Testis (tissue), 3 donors: Measurements from ENCODE around the gene CAPN3. TPM values are rescaled to one million over a fixed set of nuclear protein-coding genes. Genes with fewer than 3 reads are reported as not detected.

Source experiments
- DNase-seq: peaks from one replicate; pipeline ENCODE4 v3.0.0-alpha.2; 2019
- H3K27ac ChIP-seq, 2 donors: fragments of 200-600 bp; sonication (generic); one replicate each; pipeline ENCODE4 v1.5.1; 2019
- H3K27me3 ChIP-seq: fragments of 200-600 bp; sonication (generic); one replicate; pipeline ENCODE4 v1.5.1; 2019
- H3K36me3 ChIP-seq: fragments of 200-600 bp; sonication (generic); one replicate; pipeline ENCODE4 v1.5.1; 2017; ENCODE audit warnings: low read depth; ENCODE audit errors: missing control alignments
- H3K4me1 ChIP-seq: fragments of 200-600 bp; sonication (generic); one replicate; pipeline ENCODE4 v1.5.1; 2019
- H3K4me3 ChIP-seq, 2 donors: fragments of 200-600 bp; sonication (generic); one replicate each; pipeline ENCODE4 v1.5.1; 2017 to 2019
- H3K9me3 ChIP-seq: fragments of 200-600 bp; sonication (generic); one replicate; pipeline ENCODE4 v1.5.1; 2017
- CTCF ChIP-seq, 3 experiments: fragments of 450-650 bp in 2 of 3; fragments of 200-600 bp in 1 of 3; sonication (generic) in 1 of 3; IDR thresholded peaks; one replicate each; pipeline ENCODE4 v1.5.1; 2016 to 2019; ENCODE audit warnings: antibody characterized with exemption in 3 of 3, mild to moderate bottlenecking in 2 of 3, moderate library complexity in 1 of 3
- POLR2A ChIP-seq: fragments of 450-650 bp; IDR thresholded peaks from one replicate; pipeline ENCODE4 v1.6.1; 2017; ENCODE audit warnings: antibody characterized with exemption, mild to moderate bottlenecking, moderate library complexity
- WGBS, 2 donors: methylation state at CpG; one replicate each; pipeline ENCODE4 v1.1.5; 2018; 5-methylcytosine and 5-hydroxymethylcytosine counted together
- intact Hi-C: fragments of 100-400 bp; cut with DNase I; formaldehyde crosslinking; loops from one replicate; pipeline ENCODE4 v1.15.1; 2023; ENCODE audit warnings: low total_unique reads
- polyA plus RNA-seq: library from polyadenylated mRNA; stranded (reverse); fragments of 350-450 nt; fragmentation: Illumina TruSeq; extraction: RNeasy Lipid Tissue Mini Kit (QIAGEN cat#74804); gene quantifications from one replicate; pipeline ENCODE4 v1.2.3, GENCODE V29; 2014; ENCODE audit warnings: low read depth, low replicate concordance; ENCODE audit not compliant: insufficient read depth
- total RNA-seq, 2 donors: library from RNA; depleted of rRNA; stranded (reverse); fragments of >200 nt; gene quantifications; one replicate each; pipeline ENCODE4 v1.2.3, GENCODE V29; 2016

CAPN3 gene
- total and polyA plus RNA-seq, 3 donors from 2014 or later = 33.6 to 60.4 (median 53.0) TPM

GRCh38 chr15:42373936-42374335 lies 14.6 kb downstream of the CAPN3 start:
- no peak for DNase-seq
- H3K4me3 ChIP-seq = no peak overlapping the region
- intact Hi-C loops = no loop called here
- no peaks in the 10 kb centered on the region for H3K9me3 ChIP-seq
- no peaks in the 10 kb centered on the region for H3K36me3 ChIP-seq
- H3K4me1 ChIP-seq = no peaks in the 10 kb centered on the region
- H3K27me3 ChIP-seq = no peaks in the 10 kb centered on the region
- no peak for TF ChIP-seq POLR2A
- TF ChIP-seq CTCF (IDR thresholded peaks at IDR 0.05) = no peak
- no peak overlapping the region for H3K27ac ChIP-seq
- 96 to 98% methylated on average over 4 of the region's 4 CpGs for WGBS, 2 donors

GRCh38 chr15:42374810-42375209 lies 15.5 kb downstream of the CAPN3 start:
- H3K4me3 ChIP-seq = no peak overlapping the region
- no peak for TF ChIP-seq POLR2A
- TF ChIP-seq CTCF (IDR thresholded peaks at IDR 0.05) = no peak
- no peaks in the 10 kb centered on the region for H3K4me1 ChIP-seq
- H3K36me3 ChIP-seq = no peaks in the 10 kb centered on the region
- no peak overlapping the region for H3K27ac ChIP-seq
- intact Hi-C loops = no loop called here
- H3K27me3 ChIP-seq = no peaks in the 10 kb centered on the region
- H3K9me3 ChIP-seq = no peaks in the 10 kb centered on the region
- no peak for DNase-seq
- 100% methylated on average over 1 of the region's 1 CpG for WGBS, 2 donors

- TF ChIP-seq POLR2A (no peak), CTCF (IDR thresholded peaks at IDR 0.05) (no peak)
- Histone ChIP-seq H3K36me3 (no peaks in the 10 kb centered on the region), H3K27ac (no peak overlapping the region), H3K9me3 (no peaks in the 10 kb centered on the region), H3K27me3 (no peaks in the 10 kb centered on the region), H3K4me3 (no peak overlapping the region), H3K4me1 (no peaks in the 10 kb centered on the region)
- no peak for DNase-seq
- intact Hi-C loops = no loop called here
- 98 to 100% methylated on average over 5 of the region's 5 CpGs for WGBS, 2 donors
Measured at GRCh38 chr15:42375252-42375651, 16.0 kb downstream of the CAPN3 start.

- no peak for DNase-seq
- no peaks in the 10 kb centered on the region for H3K36me3 ChIP-seq
- no peak overlapping the region for H3K4me3 ChIP-seq
- H3K27me3 ChIP-seq = no peaks in the 10 kb centered on the region
- H3K4me1 ChIP-seq = no peaks in the 10 kb centered on the region
- intact Hi-C loops = no loop called here
- 59 to 74% methylated on average over 4 of the region's 4 CpGs for whole genome bisulfite sequencing, 2 donors
- TF ChIP-seq POLR2A (no peak), CTCF (IDR thresholded peaks at IDR 0.05) (no peak)
- no peak overlapping the region for H3K27ac ChIP-seq
- no peaks in the 10 kb centered on the region for H3K9me3 ChIP-seq
Measured at GRCh38 chr15:42375941-42376340, 16.6 kb downstream of the CAPN3 start.

- Histone ChIP-seq H3K4me3 (no peak overlapping the region), H3K9me3 (no peaks in the 10 kb centered on the region), H3K27me3 (no peaks in the 10 kb centered on the region), H3K36me3 (no peaks in the 10 kb centered on the region), H3K27ac (no peak overlapping the region), H3K4me1 (no peaks in the 10 kb centered on the region)
- intact Hi-C loops = no loop called here
- no peak for TF ChIP-seq POLR2A
- TF ChIP-seq CTCF (IDR thresholded peaks at IDR 0.05) = no peak
- DNase-seq = no peak
- 83 to 87% methylated on average over 8 of the region's 8 CpGs for WGBS, 2 donors
Measured at GRCh38 chr15:42378011-42378410, 18.7 kb downstream of the CAPN3 start.
